ENCODE data around the gene NCOR1.
"Not testable (repeated sequence)": the region's sequence is repeated elsewhere in the genome, so short reads cannot be mapped to it uniquely, and the experiment has no call there.

Gene NCOR1

GRCh38 chr17:16068323-16068722 is 147.0 kb downstream of the NCOR1 start:
- no peak for TF ChIP-seq ELF4 (IDR thresholded peaks at IDR 0.05)
- TF ChIP-seq SP1 (IDR thresholded peaks at IDR 0.05), result no peak
- no peak for TF ChIP-seq BHLHE40 (IDR thresholded peaks at IDR 0.05; ENCODE audit: borderline replicate concordance)
- TF ChIP-seq ZNF384 (IDR thresholded peaks at IDR 0.05), result no peak
- TF ChIP-seq TARDBP (IDR thresholded peaks at IDR 0.05), result no peak
- no peak for TF ChIP-seq PKNOX1 (IDR thresholded peaks at IDR 0.05)
- TF ChIP-seq ARNT (IDR thresholded peaks at IDR 0.05), result no peak
- TF ChIP-seq CTBP1 (IDR thresholded peaks at IDR 0.05; ENCODE audit: borderline replicate concordance), result no peak
- TF ChIP-seq NFRKB (IDR thresholded peaks at IDR 0.05), result no peak
- no peak for TF ChIP-seq HDGF (IDR thresholded peaks at IDR 0.05; ENCODE audit: borderline replicate concordance)
- no peak for TF ChIP-seq FOXA1 (IDR thresholded peaks at IDR 0.05)
- TF ChIP-seq L3MBTL2 (conservative IDR thresholded peaks at IDR 0.05), result no peak
- TF ChIP-seq LEF1 (IDR thresholded peaks at IDR 0.05; ENCODE audit: borderline replicate concordance), result no peak
- no peak for TF ChIP-seq SUZ12 (IDR thresholded peaks at IDR 0.05)
- no peak for TF ChIP-seq FOXM1 (IDR thresholded peaks at IDR 0.05; ENCODE audit: borderline replicate concordance)
- no peak for TF ChIP-seq FOXK2 (IDR thresholded peaks at IDR 0.05)
- POLR2A ChIA-PET, result no interaction called here
- DNase-seq (ENCODE audit: extremely low spot score), result no peak
- CTCF ChIA-PET, result no interaction called here

DNA sequence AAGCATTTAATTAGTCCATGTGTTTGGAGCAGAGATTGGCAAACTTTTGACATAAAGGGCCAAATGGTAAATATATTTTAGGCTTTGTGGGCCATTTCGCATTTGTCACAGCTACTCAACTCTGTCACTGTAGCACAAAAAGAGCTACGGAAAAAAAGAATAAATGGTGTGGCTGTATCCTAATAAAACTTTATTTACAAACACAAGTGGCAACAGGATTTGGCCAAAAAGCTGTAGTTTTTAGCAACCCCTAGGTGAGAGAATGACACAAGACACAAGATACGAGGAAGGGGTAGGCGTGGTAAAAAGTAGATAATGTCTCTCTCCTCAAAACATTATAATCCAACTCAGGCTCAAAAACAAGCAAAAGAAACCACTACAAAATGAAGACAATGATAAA is 149.2 kb downstream of the NCOR1 start:
- no peak for TF ChIP-seq LEF1 (IDR thresholded peaks at IDR 0.05; ENCODE audit: borderline replicate concordance)
- no peak for DNase-seq (ENCODE audit: extremely low spot score)
- ChIA-PET CTCF (interaction anchor here (0.6 kb wide), 1 partner anchor 326 kb away, joined by 3 read pairs; no protein-coding TSS in a partner anchor), POLR2A (no interaction called here)

GRCh38 chr17:16061631-16062030 is 153.7 kb downstream of the NCOR1 start:
- TF ChIP-seq LEF1 (IDR thresholded peaks at IDR 0.05; ENCODE audit: borderline replicate concordance) (no peak), SUZ12 (IDR thresholded peaks at IDR 0.05) (no peak), SP1 (IDR thresholded peaks at IDR 0.05) (no peak), CTBP1 (IDR thresholded peaks at IDR 0.05; ENCODE audit: borderline replicate concordance) (no peak), ELF4 (IDR thresholded peaks at IDR 0.05) (no peak), NFRKB (IDR thresholded peaks at IDR 0.05) (no peak)
- ChIA-PET POLR2A (no interaction called here), CTCF (no interaction called here)
- DNase-seq (ENCODE audit: extremely low spot score), result no peak

DNA sequence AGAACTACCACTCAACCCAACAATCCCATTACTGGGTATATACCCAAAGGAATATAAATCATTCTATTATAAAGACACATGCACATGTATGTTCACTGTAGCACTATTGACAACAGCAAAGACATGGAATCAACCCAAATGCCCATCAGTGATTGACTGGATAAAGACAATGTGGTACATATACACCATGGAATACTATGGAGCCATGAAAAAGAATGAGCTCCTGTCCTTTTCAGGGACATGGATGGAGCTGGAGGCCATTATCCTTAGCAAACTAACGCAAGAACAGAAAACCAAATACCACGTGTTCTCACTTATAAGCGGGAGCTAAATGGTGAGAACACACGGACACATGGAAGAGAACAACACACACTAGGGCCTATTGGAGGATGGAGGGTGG is 160.2 kb downstream of the NCOR1 start:
- DNase-seq (ENCODE audit: extremely low spot score); CTCF ChIA-PET; POLR2A ChIA-PET: not testable (repeated sequence)

DNA sequence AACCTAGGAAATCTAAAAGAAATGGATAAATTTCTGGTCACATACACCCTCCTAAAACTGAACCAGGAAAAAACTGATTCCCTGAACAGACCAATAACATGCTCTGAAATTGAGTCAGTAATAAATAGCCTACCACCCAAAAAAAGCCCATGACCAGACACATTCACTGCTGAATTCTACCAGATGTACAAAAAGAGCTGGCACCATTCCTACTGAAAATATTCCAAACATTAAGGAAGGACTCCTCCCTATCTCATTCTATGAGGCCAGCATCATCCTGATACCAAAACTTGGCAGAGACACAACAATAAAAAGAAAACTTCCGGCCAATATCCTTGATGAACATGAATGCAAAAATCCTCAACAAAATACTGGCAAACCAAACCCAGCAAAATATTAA is 162.8 kb downstream of the NCOR1 start:
- ChIA-PET POLR2A (no interaction called here), CTCF (no interaction called here)
- no peak for DNase-seq (ENCODE audit: extremely low spot score)
- TF ChIP-seq L3MBTL2 (conservative IDR thresholded peaks at IDR 0.05) (no peak), LEF1 (IDR thresholded peaks at IDR 0.05; ENCODE audit: borderline replicate concordance) (no peak), FOXA1 (IDR thresholded peaks at IDR 0.05) (no peak), ARNT (IDR thresholded peaks at IDR 0.05) (no peak), ZNF384 (IDR thresholded peaks at IDR 0.05) (no peak), HDGF (IDR thresholded peaks at IDR 0.05; ENCODE audit: borderline replicate concordance) (no peak), BHLHE40 (IDR thresholded peaks at IDR 0.05; ENCODE audit: borderline replicate concordance) (no peak), FOXM1 (IDR thresholded peaks at IDR 0.05; ENCODE audit: borderline replicate concordance) (no peak), TARDBP (IDR thresholded peaks at IDR 0.05) (no peak), CTBP1 (IDR thresholded peaks at IDR 0.05; ENCODE audit: borderline replicate concordance) (no peak), FOXK2 (IDR thresholded peaks at IDR 0.05) (no peak), PKNOX1 (IDR thresholded peaks at IDR 0.05) (no peak), SUZ12 (IDR thresholded peaks at IDR 0.05) (no peak), SP1 (IDR thresholded peaks at IDR 0.05) (no peak), ELF4 (IDR thresholded peaks at IDR 0.05) (no peak), NFRKB (IDR thresholded peaks at IDR 0.05) (no peak)

DNA sequence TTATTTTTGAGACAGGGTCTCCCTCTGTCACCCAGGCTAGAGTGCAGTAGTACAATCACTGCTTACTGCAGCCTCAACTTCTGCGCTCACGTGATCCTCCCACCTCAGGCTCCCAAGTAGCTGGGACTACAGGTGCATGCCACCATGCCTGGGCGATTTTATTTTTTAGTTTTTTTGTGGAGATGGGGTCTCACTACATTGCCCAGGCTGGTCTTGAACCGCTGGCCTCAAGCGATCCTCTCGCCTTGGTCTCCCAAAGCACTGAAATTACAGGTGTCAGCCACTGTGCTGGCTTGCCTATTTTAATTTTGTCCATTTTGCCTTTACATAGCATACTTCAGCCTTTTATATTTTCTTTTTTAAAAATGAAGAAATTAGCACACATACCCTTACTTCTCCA is 164.5 kb downstream of the NCOR1 start:
- no peak for DNase-seq (ENCODE audit: extremely low spot score)
- ChIA-PET POLR2A (no interaction called here), CTCF (interaction anchor here (0.7 kb wide), 1 partner anchor 29 kb away, joined by 5 read pairs; no protein-coding TSS in a partner anchor)
- TF ChIP-seq SUZ12 (IDR thresholded peaks at IDR 0.05), result no peak
- TF ChIP-seq PKNOX1 (IDR thresholded peaks at IDR 0.05), result no peak

DNA sequence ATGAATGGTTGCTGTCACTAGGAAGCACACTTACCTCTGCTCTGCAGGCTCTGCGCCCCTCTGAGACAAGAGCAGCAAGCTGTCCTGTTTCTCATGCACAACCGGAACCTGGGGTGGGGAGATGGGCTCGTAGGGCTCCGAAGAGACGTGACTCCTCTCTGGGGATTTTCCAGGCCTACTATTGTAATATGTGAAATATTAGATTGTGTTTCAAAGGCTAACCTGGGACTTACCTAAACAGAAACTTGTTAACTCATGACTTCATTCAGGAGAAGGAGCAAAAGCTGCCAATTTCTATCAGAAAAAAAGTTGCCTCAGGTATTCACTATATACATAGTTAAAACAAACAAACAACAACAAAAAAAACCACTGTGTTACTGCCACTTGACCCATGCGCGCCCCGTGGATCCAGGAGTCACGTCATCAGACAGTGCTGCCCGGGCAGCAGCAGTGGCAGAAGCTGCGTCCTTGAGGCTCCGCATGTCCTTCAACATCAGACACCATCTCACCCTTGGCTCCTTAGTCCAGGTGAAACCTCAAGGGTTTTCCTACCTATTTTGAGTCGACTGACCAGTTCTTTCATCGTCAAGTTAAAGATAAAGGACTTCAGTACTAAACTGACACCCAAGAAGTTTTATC is 166.4 kb downstream of the NCOR1 start:
- POLR2A ChIA-PET, result interaction anchor here (1.0 kb wide), 1 partner anchor 49 kb away, joined by 4 read pairs; the partner anchor contains the start of genes TTC19 and ZSWIM7
- no peak for DNase-seq (ENCODE audit: extremely low spot score)
- CTCF ChIA-PET, result interaction anchor here (0.6 kb wide), 1 partner anchor 186 kb away, joined by 3 read pairs; no protein-coding TSS in a partner anchor
- no peak for TF ChIP-seq LEF1 (IDR thresholded peaks at IDR 0.05; ENCODE audit: borderline replicate concordance)
- no peak for TF ChIP-seq L3MBTL2 (conservative IDR thresholded peaks at IDR 0.05)
- no peak for TF ChIP-seq HDGF (IDR thresholded peaks at IDR 0.05; ENCODE audit: borderline replicate concordance)
- TF ChIP-seq TARDBP (IDR thresholded peaks at IDR 0.05), result no peak
- no peak for TF ChIP-seq FOXM1 (IDR thresholded peaks at IDR 0.05; ENCODE audit: borderline replicate concordance)
- TF ChIP-seq FOXA1 (IDR thresholded peaks at IDR 0.05), result no peak
- no peak for TF ChIP-seq ZNF384 (IDR thresholded peaks at IDR 0.05)
- TF ChIP-seq ELF4 (IDR thresholded peaks at IDR 0.05), result no peak
